RWPE2 (cell line): Measurements from ENCODE around the gene SLC66A2.

Experiments
- ATAC-seq: fragments of 200-7000 bp; cut with Tn5 transposase; 3 replicates; pipeline ENCODE4 v1.9.1; 2021; ENCODE audit warnings: low read depth
- DNase-seq: peaks from one replicate; pipeline ENCODE4 v3.0.0-alpha.2; 2020; ENCODE audit warnings: low spot score
- H3K27ac ChIP-seq: fragments of 450-650 bp; 2 replicates; pipeline ENCODE4 v1.5.1; 2017; ENCODE audit warnings: mild to moderate bottlenecking; ENCODE audit not compliant: poor library complexity, severe bottlenecking
- H3K27me3 ChIP-seq: fragments of 250-450 bp; sonication (Bioruptor Pico); 2 replicates; pipeline ENCODE4 v1.5.1; 2021; ENCODE audit warnings: mild to moderate bottlenecking, moderate library complexity; ENCODE audit not compliant: insufficient read depth, poor library complexity, severe bottlenecking
- H3K36me3 ChIP-seq: fragments of 250-450 bp; sonication (Bioruptor Pico); 2 replicates; pipeline ENCODE4 v1.5.1; 2020; ENCODE audit warnings: low read depth, mild to moderate bottlenecking, moderate library complexity
- H3K4me1 ChIP-seq: fragments of 250-450 bp; sonication (Bioruptor Pico); 2 replicates; pipeline ENCODE4 v1.5.1; 2021; ENCODE audit warnings: mild to moderate bottlenecking, moderate library complexity; ENCODE audit not compliant: insufficient read depth, poor library complexity, severe bottlenecking
- H3K4me3 ChIP-seq: fragments of 250-450 bp; sonication (Bioruptor Pico); 2 replicates; pipeline ENCODE4 v1.5.1; 2021; ENCODE audit warnings: mild to moderate bottlenecking, moderate library complexity; ENCODE audit not compliant: severe bottlenecking
- H3K9me3 ChIP-seq: fragments of 250-450 bp; sonication (Bioruptor Pico); 2 replicates; pipeline ENCODE4 v1.5.1; 2021; ENCODE audit warnings: mild to moderate bottlenecking, moderate library complexity; ENCODE audit not compliant: severe bottlenecking
- TF ChIP-seq, protein P1 (sequence below): fragments of 450-650 bp; IDR thresholded peaks from one replicate; pipeline ENCODE4 v1.5.1; 2017; ENCODE audit warnings: mild to moderate bottlenecking, moderate library complexity; ENCODE audit not compliant: poor library complexity, severe bottlenecking

SLC66A2 gene

DNA sequence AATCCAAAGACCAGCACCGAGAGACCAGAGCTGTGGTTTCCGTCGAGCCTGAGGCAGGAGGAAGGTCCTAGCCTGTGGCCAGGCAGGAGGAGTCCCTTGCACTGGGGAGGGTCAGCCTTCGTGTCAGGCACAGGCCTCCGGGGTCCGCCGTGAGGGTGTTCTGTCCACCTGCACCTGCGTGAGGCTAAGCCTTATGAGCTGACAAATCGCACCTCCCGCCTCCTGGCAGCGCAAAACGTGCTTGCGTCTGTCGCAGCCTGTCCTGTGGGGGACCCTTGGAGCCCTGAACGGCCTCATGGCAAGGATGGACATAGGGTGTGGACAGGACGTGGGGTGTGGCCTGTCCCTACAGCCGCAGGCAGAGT, 80.4 kb downstream of the SLC66A2 start:
- H3K9me3 ChIP-seq: no peaks in the 10 kb centered on the region
- no peaks in the 10 kb centered on the region for H3K4me1 ChIP-seq
- no peak for DNase-seq
- ATAC-seq: no peak
- H3K27me3 ChIP-seq: peaks cover 9% of the 10 kb centered on the region
- TF ChIP-seq, protein P1, sequence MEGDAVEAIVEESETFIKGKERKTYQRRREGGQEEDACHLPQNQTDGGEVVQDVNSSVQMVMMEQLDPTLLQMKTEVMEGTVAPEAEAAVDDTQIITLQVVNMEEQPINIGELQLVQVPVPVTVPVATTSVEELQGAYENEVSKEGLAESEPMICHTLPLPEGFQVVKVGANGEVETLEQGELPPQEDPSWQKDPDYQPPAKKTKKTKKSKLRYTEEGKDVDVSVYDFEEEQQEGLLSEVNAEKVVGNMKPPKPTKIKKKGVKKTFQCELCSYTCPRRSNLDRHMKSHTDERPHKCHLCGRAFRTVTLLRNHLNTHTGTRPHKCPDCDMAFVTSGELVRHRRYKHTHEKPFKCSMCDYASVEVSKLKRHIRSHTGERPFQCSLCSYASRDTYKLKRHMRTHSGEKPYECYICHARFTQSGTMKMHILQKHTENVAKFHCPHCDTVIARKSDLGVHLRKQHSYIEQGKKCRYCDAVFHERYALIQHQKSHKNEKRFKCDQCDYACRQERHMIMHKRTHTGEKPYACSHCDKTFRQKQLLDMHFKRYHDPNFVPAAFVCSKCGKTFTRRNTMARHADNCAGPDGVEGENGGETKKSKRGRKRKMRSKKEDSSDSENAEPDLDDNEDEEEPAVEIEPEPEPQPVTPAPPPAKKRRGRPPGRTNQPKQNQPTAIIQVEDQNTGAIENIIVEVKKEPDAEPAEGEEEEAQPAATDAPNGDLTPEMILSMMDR: no peak
- H3K36me3 ChIP-seq: no peaks in the 10 kb centered on the region
- H3K4me3 ChIP-seq: no peak overlapping the region
- H3K27ac ChIP-seq: no peak overlapping the region

DNA sequence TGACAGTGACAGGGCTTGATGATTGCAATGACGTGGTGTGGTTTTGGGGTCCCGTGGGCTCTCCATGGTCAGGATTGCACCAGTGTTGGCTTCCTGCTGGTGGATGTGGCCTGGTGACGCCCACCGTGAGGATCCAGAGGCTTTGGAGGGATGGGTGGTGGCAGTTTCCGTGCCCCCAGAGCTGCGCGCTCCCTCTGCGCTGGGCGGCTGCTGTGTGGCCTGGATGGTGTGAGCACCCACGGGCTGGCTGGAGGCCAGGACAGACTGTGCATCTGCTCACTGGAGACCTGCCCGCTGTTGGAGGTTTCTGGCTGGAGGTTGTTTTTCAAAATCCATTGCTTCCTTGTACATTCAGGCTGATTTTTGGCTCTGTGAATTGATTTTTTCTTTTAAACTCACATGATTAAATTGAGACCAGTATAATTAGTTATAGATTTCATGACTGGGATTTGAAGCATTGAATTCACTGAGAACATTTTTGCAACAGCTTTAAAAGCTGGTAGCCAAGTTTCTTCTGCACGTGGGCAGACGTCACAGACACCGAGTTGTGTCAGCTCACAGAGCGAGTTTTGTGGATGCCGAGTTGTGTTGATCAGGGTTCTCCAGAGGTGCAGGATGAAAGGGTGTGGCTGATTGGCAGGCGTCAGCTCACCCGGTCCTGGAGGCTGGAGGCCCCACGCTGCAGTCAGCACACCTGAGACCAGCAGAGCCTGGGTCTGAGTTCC, 81.0 kb downstream of the SLC66A2 start:
- peaks cover 3% of the 10 kb centered on the region for H3K27me3 ChIP-seq
- H3K4me3 ChIP-seq: no peak overlapping the region
- H3K36me3 ChIP-seq: no peaks in the 10 kb centered on the region
- H3K9me3 ChIP-seq: no peaks in the 10 kb centered on the region
- no peaks in the 10 kb centered on the region for H3K4me1 ChIP-seq
- DNase-seq: no peak
- H3K27ac ChIP-seq: no peak overlapping the region
- TF ChIP-seq, protein P1: no peak
- ATAC-seq: no peak

DNA sequence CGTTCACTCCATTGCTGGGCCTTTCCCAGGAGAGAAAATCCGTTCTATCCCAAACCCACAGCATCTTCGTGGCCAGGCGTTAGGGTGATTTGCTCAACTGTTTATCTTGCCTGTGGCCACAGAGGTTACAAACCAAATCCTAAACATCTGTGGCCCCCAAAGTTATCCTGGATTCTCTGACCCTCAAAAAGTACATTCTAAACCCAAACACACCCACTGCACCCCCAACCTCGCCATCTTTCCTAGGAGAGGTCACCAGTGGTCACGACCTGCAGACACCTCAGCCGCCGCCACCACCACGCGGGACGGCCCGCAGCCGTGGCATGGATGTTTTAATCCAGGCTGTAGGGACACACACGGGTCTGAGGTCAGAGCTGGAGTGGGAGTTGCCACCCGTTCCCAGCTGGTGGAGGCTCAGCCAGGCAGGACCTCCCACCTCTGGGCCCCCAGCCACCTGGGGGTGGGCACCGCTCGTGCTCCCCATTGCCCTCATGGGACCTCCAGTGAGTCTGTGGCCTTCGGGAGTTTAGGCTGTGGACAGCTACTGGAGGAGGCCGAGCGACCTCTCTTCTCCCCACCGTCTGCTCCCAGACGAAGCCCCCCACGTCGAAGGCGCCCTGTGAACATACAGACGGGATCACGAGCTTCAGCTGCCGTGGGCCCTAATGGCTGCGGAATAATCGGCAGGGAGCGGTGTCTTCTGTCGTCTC, 81.7 kb downstream of the SLC66A2 start:
- Histone ChIP-seq H3K27ac (no peak overlapping the region), H3K4me3 (no peak overlapping the region), H3K9me3 (no peaks in the 10 kb centered on the region), H3K36me3 (no peaks in the 10 kb centered on the region), H3K27me3 (peaks cover 3% of the 10 kb centered on the region), H3K4me1 (no peaks in the 10 kb centered on the region)
- no peak for ATAC-seq
- no peak for DNase-seq
- TF ChIP-seq, protein P1: no peak

DNA sequence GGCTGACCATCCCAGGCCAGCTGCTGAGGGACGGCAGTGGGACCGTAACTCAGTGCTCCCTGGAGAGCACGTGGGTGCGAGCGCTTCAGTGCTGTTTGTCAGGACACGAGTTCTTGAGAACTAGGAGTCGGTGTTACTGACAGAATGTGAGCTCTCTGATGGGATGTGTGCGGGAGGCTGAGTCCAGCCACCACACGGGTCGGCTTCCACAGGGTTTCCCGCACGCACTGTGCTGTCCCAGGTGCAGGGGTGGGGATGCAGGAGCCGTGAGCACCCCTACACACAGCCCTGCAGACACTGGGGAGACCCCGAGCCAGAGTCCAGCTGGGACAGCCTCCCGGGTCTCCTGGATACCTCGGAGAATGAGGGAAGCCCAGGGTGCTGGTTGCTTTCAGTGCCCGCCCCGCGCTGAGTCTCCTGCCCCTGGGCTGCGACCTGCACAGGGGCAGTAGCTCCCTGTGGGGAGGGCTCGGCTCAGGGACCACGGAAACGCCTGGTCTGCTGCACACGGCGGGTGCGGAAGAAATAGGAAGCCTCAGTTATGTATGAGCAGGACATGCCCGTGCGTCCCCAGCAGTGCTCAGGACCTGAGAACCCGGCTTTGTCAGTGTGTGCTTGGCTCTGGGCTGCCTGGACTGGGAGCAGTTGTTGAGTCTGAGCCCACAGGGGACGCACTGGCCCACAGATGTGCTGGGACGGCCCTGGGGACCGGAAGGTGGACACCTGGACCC, 82.5 kb downstream of the SLC66A2 start:
- TF ChIP-seq, protein P1: no peak
- H3K36me3 ChIP-seq: no peaks in the 10 kb centered on the region
- no peak overlapping the region for H3K27ac ChIP-seq
- no peak overlapping the region for H3K4me3 ChIP-seq
- no peaks in the 10 kb centered on the region for H3K27me3 ChIP-seq
- H3K4me1 ChIP-seq: no peaks in the 10 kb centered on the region
- no peaks in the 10 kb centered on the region for H3K9me3 ChIP-seq
- DNase-seq: no peak
- no peak for ATAC-seq
